ENCODE data around the gene PDX1. TPM values are rescaled to one million over a fixed set of nuclear protein-coding genes. Genes with fewer than 3 reads are reported as not detected.

Gene PDX1
- total RNA-seq, 1 donor from 2014 or later: not detected

GRCh38 chr13:27915301-27916207 is 4.2 kb upstream of the PDX1 start:
- no peak for TF ChIP-seq CTCF (IDR thresholded peaks at IDR 0.05)
- intact Hi-C loops (cut with DNase I): no loop called here
- Histone ChIP-seq H3K4me3 (no peak overlapping the region), H3K27me3 (peaks cover 99% of the 10 kb centered on the region), H3K36me3 (no peaks in the 10 kb centered on the region), H3K9me3 (no peaks in the 10 kb centered on the region), H3K4me1 (peaks cover 21% of the 10 kb centered on the region), H3K27ac (no peak overlapping the region)
- DNase-seq (no peak), ATAC-seq (no peak)

GRCh38 chr13:27917121-27917947 is 2.5 kb upstream of the PDX1 start:
- TF ChIP-seq CTCF (IDR thresholded peaks at IDR 0.05): no peak
- Histone ChIP-seq H3K4me3 (no peak overlapping the region), H3K27me3 (peaks cover 99% of the 10 kb centered on the region), H3K9me3 (no peaks in the 10 kb centered on the region), H3K4me1 (peaks cover 35% of the 10 kb centered on the region), H3K27ac (no peak overlapping the region), H3K36me3 (no peaks in the 10 kb centered on the region)
- DNase-seq (no peak), ATAC-seq (no peak)
- intact Hi-C loops (cut with DNase I): no loop called here

- no peak overlapping the region for H3K4me3 ChIP-seq
- peaks cover 35% of the 10 kb centered on the region for H3K4me1 ChIP-seq
- no peak overlapping the region for H3K27ac ChIP-seq
These were observed 1.5 kb upstream of the PDX1 start for GRCh38 chr13:27918041-27918917.

GRCh38 chr13:27918918-27919658 is 712 bp upstream of the PDX1 start:
- DNase-seq: no peak
- Histone ChIP-seq H3K27ac (no peak overlapping the region), H3K4me1 (peaks cover 35% of the 10 kb centered on the region), H3K9me3 (no peaks in the 10 kb centered on the region), H3K27me3 (peaks cover 100% of the 10 kb centered on the region), H3K36me3 (no peaks in the 10 kb centered on the region), H3K4me3 (no peak overlapping the region)
- ATAC-seq: no peak
- intact Hi-C loops (cut with DNase I): no loop called here
- TF ChIP-seq CTCF (IDR thresholded peaks at IDR 0.05): no peak

More at GRCh38 chr13:27918041-27918917, 1.5 kb upstream of the PDX1 start:
- intact Hi-C loops (cut with DNase I): no loop called here
- DNase-seq (no peak), ATAC-seq (no peak)
- Histone ChIP-seq H3K9me3 (no peaks in the 10 kb centered on the region), H3K27me3 (peaks cover 100% of the 10 kb centered on the region), H3K36me3 (no peaks in the 10 kb centered on the region)
- TF ChIP-seq CTCF (IDR thresholded peaks at IDR 0.05): no peak

GRCh38 chr13:27919659-27919933 is 204 bp upstream of the PDX1 start:
- H3K9me3 ChIP-seq: no peaks in the 10 kb centered on the region
- peak overlapping the region; percentile 24 for H3K4me3 ChIP-seq
- H3K27ac ChIP-seq: no peak overlapping the region
- peaks cover 100% of the 10 kb centered on the region for H3K27me3 ChIP-seq
- ATAC-seq (no peak), DNase-seq (no peak)
- intact Hi-C loops (cut with DNase I): no loop called here
- peaks cover 35% of the 10 kb centered on the region for H3K4me1 ChIP-seq
- no peaks in the 10 kb centered on the region for H3K36me3 ChIP-seq
- TF ChIP-seq CTCF (IDR thresholded peaks at IDR 0.05): no peak

Data from upper lobe of right lung (tissue), 1 donor.